Body of pancreas (tissue), 4 donors: ENCODE data around the gene AIMP1. TPM values are rescaled to one million over a fixed set of nuclear protein-coding genes. Genes with fewer than 3 reads are reported as not detected.

Experiments used
- ATAC-seq: fragments of 150-250 bp; one replicate; pipeline ENCODE4 v1.9.1; 2016
- DNase-seq, 4 donors: peaks; one replicate each; pipeline ENCODE4 v3.0.0-alpha.2; 2019
- H3K27ac ChIP-seq, 4 donors: fragments of 200-600 bp; sonication (generic); 1 replicate in 3 of 4; 2 replicates in 1 of 4; pipeline versions ENCODE4 v1.5.1 to v1.6.1; 2016 to 2019; ENCODE audit warnings: mild to moderate bottlenecking in 1 of 4, mixed read lengths in 1 of 4, moderate library complexity in 1 of 4
- H3K27me3 ChIP-seq, 2 donors: fragments of 200-600 bp; sonication (generic); one replicate each; pipeline ENCODE4 v1.6.0; 2016; ENCODE audit warnings: mild to moderate bottlenecking in 1 of 2
- H3K36me3 ChIP-seq, 2 donors: fragments of 200-600 bp; sonication (generic); replicated peaks in 1 of 2; 2 replicates each; pipeline ENCODE4 v1.5.1; 2016; ENCODE audit warnings: low read depth in 2 of 2; ENCODE audit not compliant: insufficient read depth in 1 of 2
- H3K4me1 ChIP-seq: fragments of 200-600 bp; sonication (generic); one replicate; pipeline ENCODE4 v1.6.0; 2016
- H3K4me3 ChIP-seq, 2 donors: fragments of 200-600 bp; sonication (generic); 1 replicate in 1 of 2; 2 replicates in 1 of 2; pipeline ENCODE4 v1.5.1; 2016 to 2019
- H3K9me3 ChIP-seq, 3 donors: fragments of 200-600 bp; sonication (generic); 1 replicate in 2 of 3; 2 replicates in 1 of 3; pipeline ENCODE4 v1.5.1; 2016
- CTCF ChIP-seq, 7 experiments: fragments of 450-650 bp in 4 of 7; fragments of 200-600 bp in 3 of 7; sonication (generic) in 3 of 7; IDR thresholded peaks; one replicate each; pipeline ENCODE4 v1.5.1; 2016 to 2019; ENCODE audit warnings: antibody characterized with exemption in 7 of 7
- POLR2A ChIP-seq, 3 donors: fragments of 450-650 bp; IDR thresholded peaks; one replicate each; pipeline ENCODE4 v1.6.1; 2016; ENCODE audit warnings: antibody characterized with exemption in 3 of 3, mild to moderate bottlenecking in 2 of 3
- WGBS, 2 donors: methylation state at CpG; one replicate each; pipeline ENCODE4 v1.1.5; 2017; 5-methylcytosine and 5-hydroxymethylcytosine counted together
- intact Hi-C: fragments of 100-400 bp; cut with DNase I; formaldehyde crosslinking; loops from one replicate; pipeline ENCODE4 v1.15.1; 2023
- total RNA-seq, 2 donors: library from RNA; depleted of rRNA; stranded (reverse); fragments of >200 nt; gene quantifications; one replicate each; pipeline ENCODE4 v1.1.0, GENCODE V29; 2016

The AIMP1 gene
- total RNA-seq, 2 donors from 2014 or later: 13.7 to 14.5 TPM

DNA sequence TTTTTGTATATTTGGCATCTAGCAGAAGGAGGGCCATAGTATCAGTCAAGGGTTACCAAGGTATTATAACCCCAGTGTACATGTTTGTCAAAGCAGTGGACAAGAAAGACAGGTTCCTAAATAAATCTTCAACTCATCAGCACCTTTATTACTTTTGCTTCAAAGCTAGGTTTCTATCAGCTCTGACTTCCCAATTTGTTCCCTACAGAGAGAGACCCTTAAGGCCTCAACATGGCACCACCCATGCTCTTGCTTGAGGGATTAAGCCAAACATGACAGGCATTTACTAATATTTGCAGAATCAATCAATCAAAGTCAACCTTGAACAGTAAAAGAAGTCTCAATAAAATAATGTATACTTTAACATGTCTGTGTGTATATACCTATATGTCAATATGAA lies 9.8 kb upstream of the AIMP1 start:
- no peaks in the 10 kb centered on the region for H3K27me3 ChIP-seq
- H3K4me3 ChIP-seq: no peak overlapping the region
- ATAC-seq: no peak
- peaks cover 0 to 2% of the 10 kb centered on the region in 2 donors for H3K36me3 ChIP-seq
- peaks cover 7% of the 10 kb centered on the region for H3K4me1 ChIP-seq
- TF ChIP-seq CTCF (IDR thresholded peaks at IDR 0.05) (no peak), POLR2A (IDR thresholded peaks at IDR 0.05) (no peak)
- DNase-seq: no peak
- H3K9me3 ChIP-seq: no peaks in the 10 kb centered on the region
- no peak overlapping the region for H3K27ac ChIP-seq
- intact Hi-C loops: no loop called here

- intact Hi-C loops: no loop called here
Observed at GRCh38 chr4:106312377-106312776, 4.0 kb upstream of the AIMP1 start.

GRCh38 chr4:106312997-106313522 lies 3.3 kb upstream of the AIMP1 start:
- no peak overlapping the region for H3K27ac ChIP-seq
- H3K4me3 ChIP-seq: no peak overlapping the region
- intact Hi-C loops: no loop called here
- TF ChIP-seq CTCF (IDR thresholded peaks at IDR 0.05): no peak
- TF ChIP-seq POLR2A (IDR thresholded peaks at IDR 0.05): no peak
- ATAC-seq: no peak
- WGBS, 2 donors: 65 to 79% methylated on average over 3 of the region's 3 CpGs
- H3K4me1 ChIP-seq: peaks cover 27% of the 10 kb centered on the region
- no peak for DNase-seq
- H3K9me3 ChIP-seq: no peaks in the 10 kb centered on the region
- H3K27me3 ChIP-seq: no peaks in the 10 kb centered on the region
- H3K36me3 ChIP-seq: peaks cover 0 to 2% of the 10 kb centered on the region in 2 donors

More at GRCh38 chr4:106312377-106312776, 4.0 kb upstream of the AIMP1 start:
- Histone ChIP-seq H3K27ac (no peak overlapping the region), H3K4me3 (no peak overlapping the region), H3K27me3 (no peaks in the 10 kb centered on the region), H3K4me1 (peaks cover 20% of the 10 kb centered on the region), H3K9me3 (no peaks in the 10 kb centered on the region), H3K36me3 (peaks cover 0 to 2% of the 10 kb centered on the region in 2 donors)
- 87 to 88% methylated on average over 1 of the region's 1 CpG for WGBS, 2 donors
- ATAC-seq: no peak
- TF ChIP-seq POLR2A (IDR thresholded peaks at IDR 0.05): no peak
- no peak for TF ChIP-seq CTCF (IDR thresholded peaks at IDR 0.05)
- DNase-seq: no peak

- H3K4me3 ChIP-seq: no peak overlapping the region
- no peak for TF ChIP-seq POLR2A (IDR thresholded peaks at IDR 0.05)
- TF ChIP-seq CTCF (IDR thresholded peaks at IDR 0.05): no peak
- 14 to 18% methylated on average over 6 of the region's 6 CpGs for WGBS, 2 donors
- H3K27ac ChIP-seq: peak overlapping the region in 2 of 4 donors; percentile 92 to 96
- ATAC-seq (no peak), DNase-seq (no peak)
- intact Hi-C loops: no loop called here
- H3K27me3 ChIP-seq: no peaks in the 10 kb centered on the region
- H3K9me3 ChIP-seq: no peaks in the 10 kb centered on the region
- no peaks in the 10 kb centered on the region for H3K36me3 ChIP-seq
- H3K4me1 ChIP-seq: peaks cover 36% of the 10 kb centered on the region
Observed at GRCh38 chr4:106314960-106315359, 1.4 kb upstream of the AIMP1 start.

- TF ChIP-seq CTCF (IDR thresholded peaks at IDR 0.05): no peak
- TF ChIP-seq POLR2A (IDR thresholded peaks at IDR 0.05): no peak
- Histone ChIP-seq H3K27ac (peak overlapping the region; percentile 90 to 96 (median 92)), H3K4me1 (peaks cover 33% of the 10 kb centered on the region), H3K36me3 (no peaks in the 10 kb centered on the region), H3K9me3 (no peaks in the 10 kb centered on the region), H3K27me3 (no peaks in the 10 kb centered on the region), H3K4me3 (peak overlapping the region; percentile 52 to 67)
- DNase-seq: no peak
- WGBS, 2 donors: 0 to 1% methylated on average over 13 of the region's 13 CpGs
- peak; percentile 8 for ATAC-seq
- intact Hi-C loops: no loop called here
Observed at GRCh38 chr4:106315476-106315967, 828 bp upstream of the AIMP1 start.
